PC-3 (cell line): ENCODE results near the gene KIT. TPM values are rescaled to one million over a fixed set of nuclear protein-coding genes. Genes with fewer than 3 reads are reported as not detected.

ENCODE experiments used
- ATAC-seq: fragments of 200-7000 bp; cut with Tn5 transposase; 2 replicates; pipeline ENCODE4 v1.9.1; 2020; ENCODE audit warnings: mild to moderate bottlenecking, moderate library complexity
- BruUV-seq: library from RNA; stranded (reverse); fragments of 400-500 nt; replicated peaks from 2 replicates; lab custom pipeline; 2021; lab: Mats Ljungman, UMichigan
- CTCF ChIA-PET: fragments of 300-600 bp; sonication (Branson Sonifier 250); formaldehyde crosslinking; loops from one replicate; lab custom pipeline; 2022; ENCODE audit warnings: antibody characterized with exemption; lab: Charles Lee
- POLR2A ChIA-PET: fragments of 300-600 bp; sonication (Branson Sonifier 250); formaldehyde crosslinking; loops from one replicate; lab custom pipeline; 2022; ENCODE audit warnings: antibody characterized with exemption; ENCODE audit not compliant: unreplicated experiment; lab: Charles Lee
- DNase-seq: peaks from one replicate; pipeline ENCODE4 v3.0.0-alpha.2; 2015
- H2AFZ ChIP-seq: fragments of 300-600 bp; sonication (generic); 2 replicates; pipeline ENCODE4 v1.6.0; 2016; ENCODE audit warnings: antibody characterized with exemption, low read length
- H3F3A ChIP-seq: fragments of 300-600 bp; sonication (generic); one replicate; pipeline ENCODE4 v1.6.0; 2017; ENCODE audit warnings: antibody characterized with exemption, low read length, control low read depth, mild to moderate bottlenecking; ENCODE audit not compliant: unreplicated experiment
- H3K27ac ChIP-seq: fragments of 300-600 bp; sonication (generic); 2 replicates; pipeline ENCODE4 v1.5.1; 2016; ENCODE audit warnings: mild to moderate bottlenecking, low read length
- H3K27me3 ChIP-seq: fragments of 300-600 bp; sonication (generic); 2 replicates; pipeline ENCODE4 v1.6.1; 2016; ENCODE audit warnings: low read length, mixed read lengths
- H3K36me3 ChIP-seq: fragments of 300-600 bp; sonication (generic); 2 replicates; pipeline ENCODE4 v1.6.1; 2016; ENCODE audit warnings: low read depth, mixed run types, low read length, mixed read lengths
- H3K4me1 ChIP-seq: fragments of 300-600 bp; sonication (generic); 2 replicates; pipeline ENCODE4 v1.5.1; 2016; ENCODE audit warnings: low read length; ENCODE audit not compliant: insufficient read depth
- H3K4me2 ChIP-seq: fragments of 300-600 bp; sonication (generic); 2 replicates; pipeline ENCODE4 v1.6.0; 2016; ENCODE audit warnings: low read length
- H3K4me3 ChIP-seq: fragments of 300-600 bp; sonication (generic); 2 replicates; pipeline ENCODE4 v1.5.1; 2016; ENCODE audit warnings: mild to moderate bottlenecking, low read length, mixed read lengths
- H3K79me2 ChIP-seq: fragments of 300-600 bp; sonication (generic); 2 replicates; pipeline ENCODE4 v1.6.1; 2017; ENCODE audit warnings: low read length, mixed read lengths
- H3K9ac ChIP-seq: fragments of 300-600 bp; sonication (generic); 2 replicates; pipeline ENCODE4 v1.6.0; 2016; ENCODE audit warnings: mild to moderate bottlenecking, low read length
- H3K9me2 ChIP-seq: fragments of 300-600 bp; sonication (generic); replicated peaks from 2 replicates; pipeline ENCODE4 v1.6.1; 2016; ENCODE audit warnings: mixed run types, low read length, mixed read lengths
- H3K9me3 ChIP-seq: fragments of 300-600 bp; sonication (generic); 2 replicates; pipeline ENCODE4 v1.6.1; 2016; ENCODE audit warnings: low read length, mixed read lengths
- H4K20me1 ChIP-seq: fragments of 300-600 bp; sonication (generic); 2 replicates; pipeline ENCODE4 v1.6.1; 2016; ENCODE audit warnings: low read length, mixed read lengths
- EZH2 ChIP-seq: fragments of 300-600 bp; sonication (generic); IDR thresholded peaks from one replicate; pipeline ENCODE4 v1.6.1; 2017; ENCODE audit warnings: antibody characterized with exemption, mild to moderate bottlenecking, low read length; ENCODE audit not compliant: unreplicated experiment
- EZH2phosphoT487 ChIP-seq: fragments of 300-600 bp; sonication (generic); IDR thresholded peaks from 2 replicates; pipeline ENCODE4 v1.6.1; 2018; ENCODE audit warnings: mild to moderate bottlenecking, antibody characterized with exemption, low read length, borderline replicate concordance
- intact Hi-C: fragments of 100-400 bp; cut with micrococcal nuclease; formaldehyde crosslinking; loops from 2 replicates; pipeline ENCODE4 v1.9.0; 2023
- total RNA-seq: library from RNA; depleted of rRNA; stranded (reverse); fragments of >200 nt; gene quantifications from 2 replicates; pipeline ENCODE4 v1.2.3, GENCODE V29; 2014
- TF ChIP-seq, protein P1 (sequence below): fragments of 300-600 bp; sonication (generic); conservative IDR thresholded peaks from 2 replicates; pipeline ENCODE4 v1.5.1; 2017; ENCODE audit warnings: antibody characterized with exemption, low read depth, mild to moderate bottlenecking, low read length

Gene KIT
- total RNA-seq, 1 experiment from 2014 or later, result not detected

GRCh38 chr4:54643958-54644751, 13.6 kb upstream of the KIT start:
- H3K79me2 ChIP-seq, result no peaks in the 10 kb centered on the region
- POLR2A ChIA-PET, result no interaction called here
- H3K4me3 ChIP-seq, result no peak overlapping the region
- H3K36me3 ChIP-seq, result no peaks in the 10 kb centered on the region
- TF ChIP-seq EZH2phosphoT487 (no peak), EZH2 (no peak)
- TF ChIP-seq, protein P1, sequence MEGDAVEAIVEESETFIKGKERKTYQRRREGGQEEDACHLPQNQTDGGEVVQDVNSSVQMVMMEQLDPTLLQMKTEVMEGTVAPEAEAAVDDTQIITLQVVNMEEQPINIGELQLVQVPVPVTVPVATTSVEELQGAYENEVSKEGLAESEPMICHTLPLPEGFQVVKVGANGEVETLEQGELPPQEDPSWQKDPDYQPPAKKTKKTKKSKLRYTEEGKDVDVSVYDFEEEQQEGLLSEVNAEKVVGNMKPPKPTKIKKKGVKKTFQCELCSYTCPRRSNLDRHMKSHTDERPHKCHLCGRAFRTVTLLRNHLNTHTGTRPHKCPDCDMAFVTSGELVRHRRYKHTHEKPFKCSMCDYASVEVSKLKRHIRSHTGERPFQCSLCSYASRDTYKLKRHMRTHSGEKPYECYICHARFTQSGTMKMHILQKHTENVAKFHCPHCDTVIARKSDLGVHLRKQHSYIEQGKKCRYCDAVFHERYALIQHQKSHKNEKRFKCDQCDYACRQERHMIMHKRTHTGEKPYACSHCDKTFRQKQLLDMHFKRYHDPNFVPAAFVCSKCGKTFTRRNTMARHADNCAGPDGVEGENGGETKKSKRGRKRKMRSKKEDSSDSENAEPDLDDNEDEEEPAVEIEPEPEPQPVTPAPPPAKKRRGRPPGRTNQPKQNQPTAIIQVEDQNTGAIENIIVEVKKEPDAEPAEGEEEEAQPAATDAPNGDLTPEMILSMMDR, result no peak
- H3K9ac ChIP-seq, result no peak overlapping the region
- intact Hi-C loops, result no loop called here
- peaks cover 48% of the 10 kb centered on the region for H3K27me3 ChIP-seq
- no peaks in the 10 kb centered on the region for H3K9me3 ChIP-seq
- BruUV-seq, result no TSS peak
- no peaks in the 10 kb centered on the region for H4K20me1 ChIP-seq
- H2AFZ ChIP-seq, result no peak overlapping the region
- H3K27ac ChIP-seq, result no peak overlapping the region
- H3K4me2 ChIP-seq, result no peak overlapping the region
- no peak for ATAC-seq
- CTCF ChIA-PET, result no interaction called here
- no peak for DNase-seq
- no peaks in the 10 kb centered on the region for H3F3A ChIP-seq
- no peaks in the 10 kb centered on the region for H3K9me2 ChIP-seq
- no peaks in the 10 kb centered on the region for H3K4me1 ChIP-seq

- no peaks in the 10 kb centered on the region for H3K79me2 ChIP-seq
- H3K9ac ChIP-seq, result no peak overlapping the region
- DNase-seq, result no peak
- H3K9me3 ChIP-seq, result no peaks in the 10 kb centered on the region
- no peaks in the 10 kb centered on the region for H4K20me1 ChIP-seq
- no peak overlapping the region for H3K4me3 ChIP-seq
- no peaks in the 10 kb centered on the region for H3K36me3 ChIP-seq
- H2AFZ ChIP-seq, result no peak overlapping the region
- TF ChIP-seq EZH2phosphoT487, result no peak
- no peak for TF ChIP-seq EZH2
- TF ChIP-seq, protein P1, result no peak
- ChIA-PET CTCF (no interaction called here), POLR2A (no interaction called here)
- H3K27me3 ChIP-seq, result peaks cover 36% of the 10 kb centered on the region
- no peak for ATAC-seq
- no peaks in the 10 kb centered on the region for H3F3A ChIP-seq
- no TSS peak for BruUV-seq
- H3K4me1 ChIP-seq, result no peaks in the 10 kb centered on the region
- intact Hi-C loops, result no loop called here
- H3K27ac ChIP-seq, result no peak overlapping the region
- H3K4me2 ChIP-seq, result no peak overlapping the region
- H3K9me2 ChIP-seq, result no peaks in the 10 kb centered on the region
Measured at GRCh38 chr4:54645830-54646229, 11.9 kb upstream of the KIT start.

DNA sequence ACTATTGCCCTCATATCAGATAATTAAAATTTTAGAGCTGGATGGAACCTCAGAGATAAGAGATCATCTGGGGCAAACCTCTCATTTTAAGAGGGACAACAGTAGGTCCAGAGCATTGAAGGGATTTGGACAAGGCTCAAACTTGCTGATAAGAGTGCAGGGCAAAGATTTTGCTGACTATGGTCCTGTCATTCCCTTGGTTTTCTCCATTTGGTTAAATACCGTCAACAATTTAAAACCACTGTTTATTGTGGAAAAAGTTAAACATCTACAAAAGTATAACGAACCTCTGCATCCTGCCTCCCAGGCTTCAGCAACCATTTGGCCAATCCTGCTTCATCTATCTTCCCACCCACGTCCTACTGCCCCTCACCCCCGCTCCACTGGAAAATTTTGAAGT, 10.7 kb upstream of the KIT start:
- peaks cover 44% of the 10 kb centered on the region for H3K27me3 ChIP-seq
- ATAC-seq (no peak), DNase-seq (no peak)
- no peak overlapping the region for H2AFZ ChIP-seq
- POLR2A ChIA-PET, result no interaction called here
- intact Hi-C loops, result no loop called here
- H3F3A ChIP-seq, result no peaks in the 10 kb centered on the region
- no peaks in the 10 kb centered on the region for H4K20me1 ChIP-seq
- CTCF ChIA-PET, result no interaction called here
- no peaks in the 10 kb centered on the region for H3K36me3 ChIP-seq
- no peak overlapping the region for H3K9ac ChIP-seq
- no TSS peak for BruUV-seq
- no peak overlapping the region for H3K4me2 ChIP-seq
- H3K79me2 ChIP-seq, result no peaks in the 10 kb centered on the region
- no peaks in the 10 kb centered on the region for H3K4me1 ChIP-seq
- no peak for TF ChIP-seq EZH2phosphoT487
- TF ChIP-seq, protein P1, result no peak
- TF ChIP-seq EZH2, result no peak
- H3K27ac ChIP-seq, result no peak overlapping the region
- no peaks in the 10 kb centered on the region for H3K9me2 ChIP-seq
- H3K9me3 ChIP-seq, result no peaks in the 10 kb centered on the region
- no peak overlapping the region for H3K4me3 ChIP-seq
